B cell (primary cell): Measurements from ENCODE around the gene SDHAF4. TPM values are rescaled to one million over a fixed set of nuclear protein-coding genes. Genes with fewer than 3 reads are reported as not detected.

ENCODE experiments used
- ATAC-seq: fragments of 200-7000 bp; cut with Tn5 transposase; one replicate; pipeline ENCODE4 v1.10.0; 2021; ENCODE audit warnings: low read depth, mild to moderate bottlenecking, moderate number of reproducible peaks, moderate library complexity
- CTCF ChIA-PET: fragments of 350-600 bp; sonication (Branson Sonifier 250); formaldehyde crosslinking; loops from one replicate; lab custom pipeline; 2021; ENCODE audit warnings: antibody characterized with exemption, inconsistent platforms; lab: Charles Lee
- POLR2A ChIA-PET: fragments of 350-600 bp; sonication (Branson Sonifier 250); formaldehyde crosslinking; loops from one replicate; lab custom pipeline; 2021; ENCODE audit warnings: antibody characterized with exemption; lab: Charles Lee
- DNase-seq: peaks from one replicate; pipeline ENCODE4 v3.0.0; 2013
- H2AFZ ChIP-seq: 2 replicates; pipeline ENCODE4 v1.6.1; 2012; ENCODE audit warnings: mild to moderate bottlenecking, low read depth, low read length; ENCODE audit not compliant: insufficient read depth, poor library complexity, severe bottlenecking
- H3K27ac ChIP-seq, 2 donors: 1 replicate in 1 of 2; 2 replicates in 1 of 2; pipeline ENCODE4 v1.5.1; 2012 to 2013; ENCODE audit warnings: low read length in 2 of 2, mild to moderate bottlenecking in 2 of 2, moderate library complexity in 1 of 2
- H3K27me3 ChIP-seq, 4 experiments: fragments of 200-600 bp in 1 of 4; sonication (generic) in 1 of 4; replicated peaks in 1 of 4; 1 replicate in 2 of 4; 2 replicates in 2 of 4; pipeline versions ENCODE4 v1.6.1 to v1.7.0; 2013 to 2016; ENCODE audit warnings: low read length in 3 of 4, mild to moderate bottlenecking in 2 of 4, mixed read lengths in 1 of 4, moderate library complexity in 1 of 4; ENCODE audit not compliant: insufficient read depth in 4 of 4, control insufficient read depth in 3 of 4; ENCODE audit errors: control extremely low read depth in 1 of 4
- H3K36me3 ChIP-seq, 2 experiments: replicated peaks in 1 of 2; 1 replicate in 1 of 2; 2 replicates in 1 of 2; pipeline versions ENCODE4 v1.6.1 to v1.7.1; 2013; ENCODE audit warnings: low read length in 1 of 2; ENCODE audit not compliant: insufficient read depth in 2 of 2, control insufficient read depth in 1 of 2; ENCODE audit errors: control extremely low read depth in 1 of 2, extremely low read depth in 1 of 2
- H3K4me1 ChIP-seq, 2 donors: fragments of 200-600 bp in 1 of 2; sonication (generic) in 1 of 2; 1 replicate in 1 of 2; 2 replicates in 1 of 2; pipeline versions ENCODE4 v1.5.1 to v1.6.1; 2013 to 2017; ENCODE audit warnings: low read length in 2 of 2; ENCODE audit not compliant: control insufficient read depth in 2 of 2, insufficient read depth in 2 of 2
- H3K4me2 ChIP-seq: replicated peaks from 2 replicates; pipeline ENCODE3; 2012; ENCODE audit warnings: mild to moderate bottlenecking, low read depth, low read length; ENCODE audit not compliant: poor library complexity, severe bottlenecking
- H3K4me3 ChIP-seq, 5 experiments: fragments of 200-600 bp in 1 of 5; sonication (generic) in 1 of 5; 1 replicate in 3 of 5; 2 replicates in 2 of 5; pipeline versions ENCODE4 v1.5.1 to v1.7.0; 2011 to 2016; ENCODE audit warnings: low read length in 4 of 5, mild to moderate bottlenecking in 4 of 5, low read depth in 2 of 5, control low read depth in 1 of 5, moderate library complexity in 1 of 5; ENCODE audit not compliant: insufficient read depth in 1 of 5; ENCODE audit errors: control extremely low read depth in 1 of 5, extremely low read depth in 1 of 5
- H3K79me2 ChIP-seq: fragments of 200-600 bp; sonication (generic); one replicate; pipeline ENCODE4 v1.6.0; 2016; ENCODE audit warnings: low read length; ENCODE audit not compliant: control insufficient read depth, insufficient read depth
- H3K9ac ChIP-seq: fragments of 200-600 bp; sonication (generic); 2 replicates; pipeline ENCODE4 v1.6.1; 2017; ENCODE audit warnings: mild to moderate bottlenecking, low read length, moderate library complexity
- H3K9me3 ChIP-seq, 3 donors: one replicate each; pipeline versions ENCODE4 v1.6.1 to v1.7.1; 2013; ENCODE audit warnings: low read length in 2 of 3; ENCODE audit not compliant: control insufficient read depth in 2 of 3, insufficient read depth in 1 of 3; ENCODE audit errors: control extremely low read depth in 1 of 3
- H4K20me1 ChIP-seq: 2 replicates; pipeline ENCODE4 v1.6.0; 2012; ENCODE audit warnings: mild to moderate bottlenecking, low read length; ENCODE audit not compliant: insufficient read depth, control insufficient read depth, poor library complexity, severe bottlenecking
- H3K27ac Mint-ChIP-seq: one replicate; pipeline ENCODE4 v1.8.0; 2021; ENCODE audit warnings: mixed read lengths
- H3K27me3 Mint-ChIP-seq: one replicate; pipeline ENCODE4 v1.8.0; 2021; ENCODE audit warnings: mixed read lengths
- H3K4me1 Mint-ChIP-seq: one replicate; pipeline ENCODE4 v1.8.0; 2021; ENCODE audit warnings: mixed read lengths
- H3K4me3 Mint-ChIP-seq: one replicate; pipeline ENCODE4 v1.8.0; 2021; ENCODE audit warnings: mixed read lengths
- H3K9me3 Mint-ChIP-seq: one replicate; pipeline ENCODE4 v1.8.0; 2022; ENCODE audit warnings: mixed read lengths; ENCODE audit not compliant: insufficient read depth
- EZH2 ChIP-seq: IDR thresholded peaks from 2 replicates; pipeline ENCODE4 v1.6.1; 2012; ENCODE audit warnings: borderline replicate concordance, low read depth, mild to moderate bottlenecking, moderate library complexity, low read length; ENCODE audit not compliant: insufficient read depth, poor library complexity, severe bottlenecking
- WGBS: methylation state at CpG from one replicate; pipeline ENCODE4 v1.1.5; 2013; ENCODE audit warnings: missing lambda C conversion rate; ENCODE audit not compliant: insufficient coverage; 5-methylcytosine and 5-hydroxymethylcytosine counted together
- intact Hi-C: fragments of 100-400 bp; cut with micrococcal nuclease; formaldehyde crosslinking; loops from one replicate; pipeline ENCODE4 v1.10.0; 2022
- polyA plus RNA-seq: library from polyadenylated mRNA; depleted of rRNA; stranded (reverse); fragments of >200 nt; gene quantifications from 2 replicates; pipeline ENCODE4 v1.2.3, GENCODE V29; 2012
- total RNA-seq, 2 donors: library from RNA; stranded (reverse); fragments of 120-200 nt in 1 of 2; gene quantifications; 1 replicate in 1 of 2; 2 replicates in 1 of 2; pipeline versions ENCODE4 v1.2.3 to v1.2.4, GENCODE V29; 2013 to 2022
- TF ChIP-seq, protein P1 (sequence below): fragments of 200-600 bp; IDR thresholded peaks from one replicate; pipeline ENCODE4 v1.8.0; 2022; ENCODE audit warnings: antibody characterized with exemption, mild to moderate bottlenecking

The SDHAF4 gene
- total and polyA plus RNA-seq, 2 donors (not counting 1 experiment from before 2014, with no cell fraction given): 3.8 to 15.4 TPM

DNA sequence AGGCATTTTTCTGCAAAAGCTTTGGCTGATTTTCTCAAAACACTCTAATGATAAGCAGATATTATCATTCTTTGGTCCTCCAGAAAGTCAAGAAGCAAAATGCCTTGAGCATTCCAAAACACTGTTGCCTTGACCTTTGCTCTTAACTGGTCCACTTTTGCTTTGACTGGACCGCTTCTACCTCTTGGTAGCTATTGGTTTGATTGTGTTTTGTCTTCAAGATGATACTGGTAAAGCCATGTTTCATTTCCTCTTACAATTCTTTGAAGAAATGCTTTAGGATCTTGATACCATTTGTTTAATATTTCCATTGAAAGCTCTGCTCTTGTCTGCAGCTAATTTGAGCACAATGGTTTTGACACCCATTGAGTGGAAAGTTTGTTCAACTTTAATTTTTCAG lies 35.6 kb upstream of the SDHAF4 start:
- Histone ChIP-seq H3K79me2 (no peaks in the 10 kb centered on the region), H3K4me1 (no peaks in the 10 kb centered on the region), H2AFZ (no peak overlapping the region), H3K9me3 (no peaks in the 10 kb centered on the region), H3K27me3 (no peaks in the 10 kb centered on the region), H3K27ac (no peak overlapping the region), H3K4me3 (no peak overlapping the region), H3K36me3 (peaks cover 4 to 7% of the 10 kb centered on the region in 2 experiments), H3K4me2 (no peak overlapping the region), H4K20me1 (no peaks in the 10 kb centered on the region), H3K9ac (no peak overlapping the region)
- ChIA-PET CTCF (interaction anchor here (1.0 kb wide), 1 partner anchor 155 kb away, joined by 3 read pairs; no protein-coding TSS in a partner anchor), POLR2A (no interaction called here)
- no peak overlapping the region for H3K4me3 Mint-ChIP-seq
- no peaks in the 10 kb centered on the region for H3K27me3 Mint-ChIP-seq
- WGBS: no CpG with 5 or more reads among the region's 1 CpG
- H3K9me3 Mint-ChIP-seq: no peaks in the 10 kb centered on the region
- no peak for DNase-seq
- intact Hi-C loops: no loop called here
- H3K4me1 Mint-ChIP-seq: no peaks in the 10 kb centered on the region
- TF ChIP-seq, protein P1, sequence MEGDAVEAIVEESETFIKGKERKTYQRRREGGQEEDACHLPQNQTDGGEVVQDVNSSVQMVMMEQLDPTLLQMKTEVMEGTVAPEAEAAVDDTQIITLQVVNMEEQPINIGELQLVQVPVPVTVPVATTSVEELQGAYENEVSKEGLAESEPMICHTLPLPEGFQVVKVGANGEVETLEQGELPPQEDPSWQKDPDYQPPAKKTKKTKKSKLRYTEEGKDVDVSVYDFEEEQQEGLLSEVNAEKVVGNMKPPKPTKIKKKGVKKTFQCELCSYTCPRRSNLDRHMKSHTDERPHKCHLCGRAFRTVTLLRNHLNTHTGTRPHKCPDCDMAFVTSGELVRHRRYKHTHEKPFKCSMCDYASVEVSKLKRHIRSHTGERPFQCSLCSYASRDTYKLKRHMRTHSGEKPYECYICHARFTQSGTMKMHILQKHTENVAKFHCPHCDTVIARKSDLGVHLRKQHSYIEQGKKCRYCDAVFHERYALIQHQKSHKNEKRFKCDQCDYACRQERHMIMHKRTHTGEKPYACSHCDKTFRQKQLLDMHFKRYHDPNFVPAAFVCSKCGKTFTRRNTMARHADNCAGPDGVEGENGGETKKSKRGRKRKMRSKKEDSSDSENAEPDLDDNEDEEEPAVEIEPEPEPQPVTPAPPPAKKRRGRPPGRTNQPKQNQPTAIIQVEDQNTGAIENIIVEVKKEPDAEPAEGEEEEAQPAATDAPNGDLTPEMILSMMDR: no peak
- no peak for TF ChIP-seq EZH2
- no peak for ATAC-seq
- no peak overlapping the region for H3K27ac Mint-ChIP-seq

DNA sequence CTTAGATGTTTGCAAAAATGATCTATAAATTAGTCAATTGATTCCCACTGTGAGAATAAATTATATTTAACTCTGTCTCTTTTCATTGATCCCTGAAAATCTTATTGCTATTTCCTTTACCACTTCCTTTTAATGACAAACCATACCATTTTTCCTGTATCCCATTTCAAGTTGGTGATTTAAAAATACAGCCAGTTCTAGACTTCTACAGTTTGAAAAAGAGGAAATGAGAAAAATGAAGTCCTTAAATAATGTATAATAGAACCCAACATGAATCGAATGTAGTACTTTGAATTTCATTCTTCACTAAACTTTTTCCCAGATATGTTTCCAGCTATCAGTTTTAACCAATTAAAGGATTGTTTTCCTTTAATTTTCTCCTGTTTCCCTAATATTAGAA lies 29.5 kb upstream of the SDHAF4 start:
- no peak overlapping the region for H3K4me3 Mint-ChIP-seq
- H3K27me3 Mint-ChIP-seq: no peaks in the 10 kb centered on the region
- no peaks in the 10 kb centered on the region for H3K27me3 ChIP-seq
- H2AFZ ChIP-seq: no peak overlapping the region
- H3K9ac ChIP-seq: no peak overlapping the region
- no peak overlapping the region for H3K27ac Mint-ChIP-seq
- no peak overlapping the region for H3K4me2 ChIP-seq
- H3K4me1 ChIP-seq: no peaks in the 10 kb centered on the region
- no peak overlapping the region for H3K4me3 ChIP-seq
- no peaks in the 10 kb centered on the region for H3K9me3 ChIP-seq
- CTCF ChIA-PET: no interaction called here
- intact Hi-C loops: no loop called here
- H3K27ac ChIP-seq: no peak overlapping the region
- H3K36me3 ChIP-seq: peaks cover 5 to 9% of the 10 kb centered on the region in 2 experiments
- peaks cover 4% of the 10 kb centered on the region for H3K4me1 Mint-ChIP-seq
- DNase-seq (no peak), ATAC-seq (no peak)
- H3K79me2 ChIP-seq: no peaks in the 10 kb centered on the region
- POLR2A ChIA-PET: no interaction called here
- no peaks in the 10 kb centered on the region for H4K20me1 ChIP-seq
- TF ChIP-seq, protein P1: no peak
- TF ChIP-seq EZH2: no peak
- H3K9me3 Mint-ChIP-seq: no peaks in the 10 kb centered on the region
- no CpG with 5 or more reads among the region's 1 CpG for WGBS
